ENCODE results near the gene UBE3A.

DNA sequence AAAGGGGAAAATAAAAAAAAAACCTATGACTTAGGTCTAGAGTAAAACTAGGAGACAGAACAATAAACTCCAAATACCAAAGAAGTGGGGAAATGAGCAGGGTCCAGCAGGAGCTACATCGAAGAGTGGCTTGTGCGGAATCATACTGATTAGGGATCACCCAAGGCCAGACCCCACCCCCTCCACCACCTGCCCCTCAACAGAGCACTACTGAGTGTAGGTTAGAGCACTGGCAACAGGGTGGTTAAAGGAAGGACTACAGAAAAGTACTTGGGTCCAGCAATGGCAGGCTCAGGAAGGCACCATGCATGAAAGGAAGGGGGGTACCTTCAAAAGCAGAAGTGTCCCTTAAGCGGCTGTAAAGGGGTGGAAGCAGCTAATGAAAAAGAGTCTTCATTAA is 96.2 kb downstream of the UBE3A start:
- TF ChIP-seq, protein P1, sequence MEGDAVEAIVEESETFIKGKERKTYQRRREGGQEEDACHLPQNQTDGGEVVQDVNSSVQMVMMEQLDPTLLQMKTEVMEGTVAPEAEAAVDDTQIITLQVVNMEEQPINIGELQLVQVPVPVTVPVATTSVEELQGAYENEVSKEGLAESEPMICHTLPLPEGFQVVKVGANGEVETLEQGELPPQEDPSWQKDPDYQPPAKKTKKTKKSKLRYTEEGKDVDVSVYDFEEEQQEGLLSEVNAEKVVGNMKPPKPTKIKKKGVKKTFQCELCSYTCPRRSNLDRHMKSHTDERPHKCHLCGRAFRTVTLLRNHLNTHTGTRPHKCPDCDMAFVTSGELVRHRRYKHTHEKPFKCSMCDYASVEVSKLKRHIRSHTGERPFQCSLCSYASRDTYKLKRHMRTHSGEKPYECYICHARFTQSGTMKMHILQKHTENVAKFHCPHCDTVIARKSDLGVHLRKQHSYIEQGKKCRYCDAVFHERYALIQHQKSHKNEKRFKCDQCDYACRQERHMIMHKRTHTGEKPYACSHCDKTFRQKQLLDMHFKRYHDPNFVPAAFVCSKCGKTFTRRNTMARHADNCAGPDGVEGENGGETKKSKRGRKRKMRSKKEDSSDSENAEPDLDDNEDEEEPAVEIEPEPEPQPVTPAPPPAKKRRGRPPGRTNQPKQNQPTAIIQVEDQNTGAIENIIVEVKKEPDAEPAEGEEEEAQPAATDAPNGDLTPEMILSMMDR (IDR thresholded peaks at IDR 0.05) = no peak
- TF ChIP-seq EZH2 (IDR thresholded peaks at IDR 0.05; ENCODE audit: borderline replicate concordance, insufficient read depth, low read depth, low read length, poor library complexity, severe bottlenecking) = no peak
